ENCODE measurements around the gene PRSS21. TPM values are rescaled to one million over a fixed set of nuclear protein-coding genes. Genes with fewer than 3 reads are reported as not detected.

PRSS21 gene
- polyA plus RNA-seq, 3 donors, result 2.1 to 9.0 (median 3.1) TPM

DNA sequence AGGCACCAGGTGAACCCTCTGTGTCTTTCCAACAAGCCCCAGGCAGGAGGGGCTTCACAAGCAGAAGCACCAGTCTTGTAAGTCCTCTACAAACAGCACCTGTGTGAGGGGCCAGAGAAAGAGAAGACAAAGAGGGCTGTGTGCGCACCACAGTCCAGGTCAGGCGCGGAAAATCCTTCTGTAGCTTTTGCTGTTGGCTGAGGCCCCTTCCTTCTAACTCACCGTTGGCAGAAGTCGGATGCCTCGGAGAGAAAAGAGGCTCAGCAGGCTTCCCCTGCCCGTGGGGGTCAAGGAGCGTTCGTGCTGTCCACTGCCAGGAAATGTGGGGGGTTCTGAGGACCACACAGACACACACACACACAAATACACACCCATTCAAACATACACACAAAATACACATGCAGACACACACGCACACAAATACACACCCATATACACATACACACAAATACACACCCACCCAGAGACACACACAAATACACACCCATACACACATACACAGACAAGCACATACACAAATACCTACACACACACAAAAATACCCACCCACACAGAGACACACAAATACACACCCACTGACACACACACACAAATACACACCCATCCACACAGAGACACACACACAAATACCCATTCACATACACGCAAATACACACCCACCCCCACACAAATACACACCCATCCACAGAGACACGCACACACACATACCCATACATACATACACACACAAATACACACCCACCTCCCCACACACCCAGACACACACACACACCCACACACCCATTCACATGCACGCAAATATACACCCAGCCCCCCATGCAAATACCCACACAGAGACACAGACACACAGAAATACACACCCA, 19.8 kb downstream of the PRSS21 start:
- DNase-seq, result no peak
- no peak overlapping the region for H3K4me3 ChIP-seq (replicated peaks in 1 of 3; ENCODE audit: low read depth in 2 of 3, low read length in 3 of 3)
- H3K4me2 ChIP-seq (replicated peaks; ENCODE audit: extremely low read depth, low read length, poor library complexity, severe bottlenecking), result no peak overlapping the region
- H3K9me3 ChIP-seq (replicated peaks in 1 of 2; ENCODE audit: control insufficient read depth in 1 of 2, insufficient read depth in 1 of 2, low read length in 2 of 2), result no peaks in the 10 kb centered on the region
- peaks cover 8 to 15% (median 12%) of the 10 kb centered on the region in 3 donors for H3K27me3 Mint-ChIP-seq (ENCODE audit: low read depth in 3 of 3)
- H3K27me3 ChIP-seq (ENCODE audit: control insufficient read depth in 2 of 2, insufficient read depth in 2 of 2, low read length in 2 of 2), result no peaks in the 10 kb centered on the region
- H2AFZ ChIP-seq (ENCODE audit: insufficient read depth, low read depth, low read length, poor library complexity, severe bottlenecking), result no peak overlapping the region
- no peaks in the 10 kb centered on the region for H4K20me1 ChIP-seq (ENCODE audit: insufficient read depth, low read length)
- H3K9me3 Mint-ChIP-seq, result peaks cover 1 to 6% (median 4%) of the 10 kb centered on the region in 7 donors
- H3K79me2 ChIP-seq (ENCODE audit: insufficient read depth, low read length), result no peaks in the 10 kb centered on the region
- H3K27ac Mint-ChIP-seq, result peak overlapping the region in 1 of 7 donors; percentile 1
- no peak for TF ChIP-seq CTCF (IDR thresholded peaks at IDR 0.05)
- 92% methylated on average over 9 of the region's 13 CpGs for WGBS (ENCODE audit: insufficient coverage)
- peaks cover 4% of the 10 kb centered on the region in 2 donors for H3K4me1 ChIP-seq (ENCODE audit: control insufficient read depth in 1 of 2, insufficient read depth in 2 of 2, low read length in 2 of 2)
- peaks cover 10% of the 10 kb centered on the region for H3K4me1 Mint-ChIP-seq
- H3K9ac ChIP-seq (ENCODE audit: insufficient read depth, low read length, poor library complexity, severe bottlenecking), result no peak overlapping the region
- no peak overlapping the region for H3K27ac ChIP-seq (ENCODE audit: low read depth in 1 of 2, low read length in 2 of 2)
- no peaks in the 10 kb centered on the region for H3K36me3 Mint-ChIP-seq
- H3K4me3 Mint-ChIP-seq, result peak overlapping the region in 1 of 2 donors; percentile 22
- intact Hi-C loops (cut with micrococcal nuclease), result loop anchor here in 1 of 2 donors (5.0 kb wide), 2 partner anchors 35 to 85 kb away; no protein-coding TSS in a partner anchor
- H3K36me3 ChIP-seq (replicated peaks in 1 of 2; ENCODE audit: control insufficient read depth in 1 of 2, insufficient read depth in 2 of 2, low read length in 2 of 2), result no peaks in the 10 kb centered on the region

DNA sequence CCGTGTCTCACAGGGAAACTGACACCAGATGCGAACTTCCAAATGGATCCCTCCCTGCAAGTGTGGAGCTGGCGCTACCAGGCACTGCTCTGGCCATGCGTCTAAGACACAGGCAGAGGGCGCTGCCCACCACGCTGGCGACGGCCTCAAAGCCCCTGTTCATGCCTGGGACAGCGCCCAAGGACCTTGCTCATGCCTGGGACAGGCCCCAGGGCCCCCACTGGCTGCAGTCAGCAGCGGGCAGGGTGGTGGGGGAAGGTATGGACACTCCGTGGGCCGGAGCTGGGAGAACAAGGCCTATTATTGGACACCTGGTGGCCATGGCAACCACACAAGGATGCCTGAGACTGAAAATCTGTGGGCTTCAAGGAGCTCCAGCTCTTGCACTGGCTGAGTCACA, 21.9 kb downstream of the PRSS21 start:
- Mint-ChIP-seq H3K27ac (no peak overlapping the region), H3K9me3 (peaks cover 0 to 4% (median 0%) of the 10 kb centered on the region in 7 donors), H3K27me3 (ENCODE audit: low read depth in 3 of 3) (peaks cover 10 to 14% (median 12%) of the 10 kb centered on the region in 3 donors), H3K4me3 (no peak overlapping the region), H3K4me1 (peaks cover 14% of the 10 kb centered on the region), H3K36me3 (no peaks in the 10 kb centered on the region)
- peak; percentile 79 for TF ChIP-seq CTCF (IDR thresholded peaks at IDR 0.05)
- no peaks in the 10 kb centered on the region for H3K27me3 ChIP-seq (ENCODE audit: control insufficient read depth in 2 of 2, insufficient read depth in 2 of 2, low read length in 2 of 2)
- no peaks in the 10 kb centered on the region for H3K79me2 ChIP-seq (ENCODE audit: insufficient read depth, low read length)
- 4% methylated on average over 9 of the region's 12 CpGs for WGBS (ENCODE audit: insufficient coverage)
- H3K36me3 ChIP-seq (replicated peaks in 1 of 2; ENCODE audit: control insufficient read depth in 1 of 2, insufficient read depth in 2 of 2, low read length in 2 of 2), result no peaks in the 10 kb centered on the region
- peak; percentile 42 to 65 (median 45) for DNase-seq
- intact Hi-C loops (cut with micrococcal nuclease), result loop anchor here (1.0 to 5.0 kb wide), 4 partner anchors 29 to 88 kb away; no protein-coding TSS in a partner anchor
- no peak overlapping the region for H3K9ac ChIP-seq (ENCODE audit: insufficient read depth, low read length, poor library complexity, severe bottlenecking)
- H3K9me3 ChIP-seq (replicated peaks in 1 of 2; ENCODE audit: control insufficient read depth in 1 of 2, insufficient read depth in 1 of 2, low read length in 2 of 2), result no peaks in the 10 kb centered on the region
- no peaks in the 10 kb centered on the region for H4K20me1 ChIP-seq (ENCODE audit: insufficient read depth, low read length)
- H3K27ac ChIP-seq (ENCODE audit: low read depth in 1 of 2, low read length in 2 of 2), result no peak overlapping the region
- H3K4me1 ChIP-seq (ENCODE audit: control insufficient read depth in 1 of 2, insufficient read depth in 2 of 2, low read length in 2 of 2), result peaks cover 13% of the 10 kb centered on the region in 2 donors
- H3K4me2 ChIP-seq (replicated peaks; ENCODE audit: extremely low read depth, low read length, poor library complexity, severe bottlenecking), result no peak overlapping the region
- no peak overlapping the region for H3K4me3 ChIP-seq (replicated peaks in 1 of 3; ENCODE audit: low read depth in 2 of 3, low read length in 3 of 3)
- no peak overlapping the region for H2AFZ ChIP-seq (ENCODE audit: insufficient read depth, low read depth, low read length, poor library complexity, severe bottlenecking)
